Activated CD4-positive, CD25-positive, alpha-beta regulatory T cell treated with anti-CD3 and anti-CD28 coated beads, Interleukin-2, amount 50 U/mL, for 24 hours (primary cell): ENCODE results near the gene SLC50A1.
"Not testable (repeated sequence)": the region's sequence is repeated elsewhere in the genome, so short reads cannot be mapped to it uniquely, and the experiment has no call there.

Source experiments
- ATAC-seq, 2 donors: fragments of 150-1000 bp; cut with Tn5 transposase; one replicate each; pipeline ENCODE4 v1.10.0; 2021; ENCODE audit warnings: mild to moderate bottlenecking in 1 of 2, moderate library complexity in 1 of 2

Gene SLC50A1

DNA sequence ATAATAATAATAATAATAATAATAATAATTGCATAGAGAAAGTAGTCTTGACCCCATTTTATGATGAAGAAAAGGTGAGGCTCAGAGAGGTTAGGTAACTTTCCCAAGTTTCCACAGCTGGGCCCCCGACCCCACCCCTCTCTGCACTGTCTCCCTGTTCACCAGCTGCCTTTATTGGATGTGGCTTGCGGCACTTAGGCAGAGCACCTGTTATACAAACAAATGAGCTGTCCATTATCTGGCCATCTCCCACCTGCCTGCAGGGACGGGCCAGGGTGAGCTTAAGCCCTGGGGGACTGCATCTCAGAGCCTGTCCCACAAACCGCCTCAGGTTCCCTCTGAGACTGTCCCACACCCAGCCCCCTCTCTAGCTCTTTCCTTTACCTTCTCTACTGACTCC, 18.0 kb upstream of the SLC50A1 start:
- no peak for ATAC-seq

DNA sequence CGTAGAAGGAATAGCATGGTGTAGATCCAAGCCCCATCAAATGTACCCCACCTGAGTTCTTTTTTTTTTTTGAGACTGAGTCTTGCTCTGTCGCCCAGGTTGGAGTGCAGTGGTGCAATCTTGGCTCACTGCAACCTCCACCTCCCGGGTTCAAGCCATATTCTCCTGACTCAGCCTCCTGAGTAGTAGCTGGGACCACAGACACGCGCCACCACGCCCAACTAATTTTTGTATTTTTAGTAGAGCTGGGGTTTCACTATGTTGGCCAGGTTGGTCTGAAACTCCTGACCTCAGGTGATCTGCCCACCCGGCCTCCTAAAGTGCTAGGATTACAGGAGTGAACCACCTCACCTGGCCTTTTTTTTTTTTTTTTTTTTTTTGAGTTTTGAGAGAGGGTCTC, 17.6 kb upstream of the SLC50A1 start:
- ATAC-seq, result not testable (repeated sequence)

DNA sequence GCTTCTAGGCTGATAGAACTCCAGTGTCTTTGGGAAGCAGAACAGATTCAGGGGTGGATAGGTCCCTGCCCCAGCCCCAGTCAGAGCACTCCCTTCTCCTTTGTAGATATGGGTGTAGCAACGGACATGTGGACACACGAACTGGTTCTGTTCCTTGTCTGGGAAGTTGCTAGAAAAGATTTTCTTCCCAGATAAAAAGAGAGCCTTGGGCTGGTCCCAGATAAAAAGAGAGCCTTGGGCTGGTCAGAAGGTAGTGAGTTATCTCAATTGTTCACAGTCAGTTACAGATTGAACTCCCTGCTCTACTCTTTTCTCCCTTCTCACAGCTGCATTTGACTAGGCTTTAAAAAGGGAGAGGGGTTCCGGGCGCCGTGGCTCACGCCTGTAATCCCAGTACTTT, 15.4 kb upstream of the SLC50A1 start:
- ATAC-seq, result no peak

DNA sequence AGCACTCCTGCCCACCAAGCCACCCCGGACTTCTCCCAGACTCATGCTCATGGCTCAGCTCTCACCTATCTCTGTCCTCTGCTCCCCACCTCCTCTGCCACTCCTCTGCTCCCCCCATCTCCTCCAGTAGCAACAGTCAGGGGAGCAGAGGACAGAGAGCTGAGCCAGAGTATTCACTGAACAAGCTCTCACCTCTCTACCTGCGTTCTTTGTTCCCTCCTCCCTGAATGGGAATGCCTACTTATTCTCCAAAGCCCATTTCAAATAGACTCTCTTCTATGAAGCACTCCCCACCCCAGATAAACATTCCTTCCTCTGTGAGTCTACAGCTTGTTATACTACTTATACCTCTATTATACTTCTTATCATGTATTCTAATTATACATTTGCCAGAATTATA, 14.4 kb upstream of the SLC50A1 start:
- no peak for ATAC-seq

DNA sequence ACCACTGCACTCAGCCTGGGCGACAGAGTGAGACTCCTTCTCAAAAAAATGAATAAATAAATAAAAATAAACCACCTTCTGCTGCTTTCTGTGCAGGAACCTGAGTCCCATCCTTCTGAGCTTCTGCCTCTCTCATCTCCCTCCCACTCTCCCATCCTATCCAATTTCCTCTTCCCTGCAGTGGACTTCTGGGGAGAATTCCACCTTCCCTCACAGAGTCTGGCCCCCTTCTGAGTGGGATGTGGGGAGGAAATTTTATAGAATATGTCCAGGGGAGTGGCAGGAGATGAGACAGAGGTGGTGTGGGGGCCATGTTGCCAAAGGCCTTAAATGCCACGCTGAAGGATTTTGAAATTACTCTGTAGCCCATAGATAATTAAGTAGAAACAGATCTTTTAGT, 13.3 kb upstream of the SLC50A1 start:
- no peak for ATAC-seq

DNA sequence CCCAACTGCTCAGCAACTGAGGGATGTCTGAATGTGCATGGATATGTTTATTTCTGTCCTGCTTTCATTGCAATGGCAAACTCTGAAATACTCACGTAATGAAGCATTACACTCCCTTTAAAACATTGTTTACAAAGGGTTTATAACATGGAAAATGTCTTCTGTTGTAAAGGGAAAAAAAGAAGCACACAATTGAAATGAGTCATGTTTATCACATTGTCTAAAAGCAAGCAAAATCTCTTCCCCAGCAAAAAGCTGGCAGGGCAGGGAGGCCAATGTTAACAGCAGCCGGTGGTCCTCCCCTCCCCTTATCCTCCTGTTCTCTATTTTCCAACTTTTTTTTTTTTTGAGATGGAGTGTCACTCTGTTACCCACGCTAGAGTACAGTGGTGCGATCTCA, 11.9 kb upstream of the SLC50A1 start:
- no peak for ATAC-seq

DNA sequence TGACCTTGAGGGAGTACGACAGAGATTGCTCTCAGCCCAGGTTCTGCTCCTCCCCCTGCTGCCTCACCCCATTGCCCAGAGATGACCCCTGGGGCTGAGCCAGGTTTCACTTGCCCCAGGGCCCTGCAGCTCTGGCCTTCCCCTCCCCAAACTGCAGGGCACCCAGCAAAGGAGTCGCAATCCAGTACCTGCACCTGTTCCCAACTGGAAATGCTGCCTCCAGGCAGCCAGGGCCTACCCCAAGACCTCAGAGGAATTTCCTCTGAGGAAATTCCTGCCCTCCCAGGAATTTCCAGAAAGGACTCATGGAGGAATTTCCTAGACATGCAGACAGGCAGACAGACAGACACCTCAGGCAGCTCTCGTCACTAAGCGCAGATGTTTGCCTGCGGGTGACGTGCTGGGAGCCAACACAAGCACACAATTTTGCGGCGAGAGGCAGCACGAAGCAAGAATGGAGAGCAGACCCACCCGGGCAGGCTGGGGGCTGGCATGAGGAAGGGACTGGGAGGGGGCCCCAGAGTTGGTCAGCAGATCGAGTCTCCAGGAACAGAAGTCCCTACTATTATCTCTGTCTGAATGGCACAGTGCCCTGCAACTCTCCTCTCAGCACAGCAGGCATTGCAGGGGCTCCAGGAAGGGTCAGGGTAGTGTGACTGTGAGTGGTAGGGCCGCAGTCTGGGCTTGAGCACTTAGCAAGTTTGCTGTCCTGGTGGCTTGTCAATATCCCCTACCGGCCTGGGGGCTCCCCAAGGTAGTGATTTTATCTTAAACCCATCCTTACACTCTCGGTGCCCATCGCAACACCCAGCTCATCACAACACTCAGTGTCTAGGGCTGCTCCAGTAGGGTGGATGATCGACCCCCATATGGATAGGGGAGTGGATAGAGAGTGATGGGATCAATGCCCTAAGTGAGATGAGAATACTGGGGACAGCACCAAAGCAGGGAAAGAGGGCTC, 10.9 kb upstream of the SLC50A1 start:
- no peak for ATAC-seq

DNA sequence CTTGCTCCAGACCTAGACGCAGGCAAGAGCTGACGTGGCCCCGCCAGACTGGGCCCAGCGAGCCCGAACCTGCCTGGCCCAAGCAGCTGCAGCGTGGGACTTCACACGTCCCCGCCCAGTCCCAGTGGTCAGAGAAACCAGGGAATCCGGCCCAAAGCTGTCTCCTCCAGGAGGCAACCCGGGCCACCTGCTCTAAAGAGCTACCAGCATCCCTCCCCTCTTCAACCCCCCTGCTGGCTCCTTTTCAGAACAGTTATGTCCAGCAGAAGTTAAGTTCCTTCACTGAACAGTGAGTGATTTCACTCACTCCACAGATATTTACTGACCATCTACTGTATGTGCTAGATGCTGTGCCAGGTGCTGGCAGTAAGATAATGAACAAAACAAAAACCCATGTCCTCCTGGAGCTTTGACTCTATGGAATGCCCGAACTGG, 10.1 kb upstream of the SLC50A1 start:
- no peak for ATAC-seq

DNA sequence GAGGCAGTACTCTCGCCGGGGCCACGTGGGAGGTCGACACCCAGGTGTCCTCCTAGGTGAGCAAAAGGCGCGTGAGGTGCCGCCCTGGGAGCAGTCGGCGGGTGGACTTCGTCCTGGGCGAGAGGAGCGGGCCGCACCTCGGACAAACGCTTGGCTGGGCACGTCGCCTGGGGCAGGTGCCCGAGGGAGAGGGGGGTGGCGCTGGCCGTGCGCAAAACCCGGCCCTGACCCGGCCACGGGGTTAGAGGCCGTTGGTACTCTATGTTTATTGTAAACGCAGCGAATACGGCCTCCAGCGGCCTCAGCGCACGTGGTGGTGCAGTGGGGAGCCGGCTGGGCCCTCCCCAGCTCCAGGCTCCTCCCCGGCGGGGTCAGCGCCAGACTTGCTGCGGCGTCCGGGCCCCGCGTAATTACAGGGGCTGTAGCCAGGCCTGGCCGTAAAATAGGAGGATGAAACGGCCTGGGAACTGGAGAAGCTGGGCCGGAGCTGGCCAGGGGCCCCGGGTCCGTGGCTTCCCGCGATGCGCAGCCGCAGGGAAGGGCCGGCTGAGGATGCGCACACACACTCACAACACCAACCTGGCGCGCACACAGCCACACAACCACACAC, 9.6 kb upstream of the SLC50A1 start:
- no peak for ATAC-seq

DNA sequence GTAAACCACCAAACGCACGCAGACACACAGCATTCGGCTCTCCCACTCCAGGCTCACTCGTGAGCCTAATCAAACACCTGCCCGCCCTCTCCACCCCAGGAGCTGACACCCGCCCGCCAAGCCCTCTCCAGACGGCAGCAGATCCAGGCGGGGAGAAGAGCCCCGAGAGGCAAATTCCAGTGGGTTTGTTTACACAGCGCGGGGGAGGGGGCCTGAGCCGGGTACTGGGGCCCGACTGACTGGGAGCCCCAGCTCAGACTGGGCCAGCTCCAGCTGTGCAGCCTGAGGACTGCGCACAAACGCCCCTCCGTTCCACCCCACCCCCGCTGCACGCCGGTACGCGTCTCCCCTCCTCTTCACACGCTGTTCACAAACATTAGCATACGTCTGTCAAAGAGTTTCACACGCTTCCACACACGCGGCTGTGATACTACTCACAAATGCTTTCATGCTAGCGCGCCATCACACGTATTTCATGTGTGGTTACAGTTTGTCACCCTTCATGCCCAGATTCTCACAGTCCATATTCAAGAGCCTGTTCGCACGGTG, 9.0 kb upstream of the SLC50A1 start:
- peak; percentile 69 to 70 for ATAC-seq

DNA sequence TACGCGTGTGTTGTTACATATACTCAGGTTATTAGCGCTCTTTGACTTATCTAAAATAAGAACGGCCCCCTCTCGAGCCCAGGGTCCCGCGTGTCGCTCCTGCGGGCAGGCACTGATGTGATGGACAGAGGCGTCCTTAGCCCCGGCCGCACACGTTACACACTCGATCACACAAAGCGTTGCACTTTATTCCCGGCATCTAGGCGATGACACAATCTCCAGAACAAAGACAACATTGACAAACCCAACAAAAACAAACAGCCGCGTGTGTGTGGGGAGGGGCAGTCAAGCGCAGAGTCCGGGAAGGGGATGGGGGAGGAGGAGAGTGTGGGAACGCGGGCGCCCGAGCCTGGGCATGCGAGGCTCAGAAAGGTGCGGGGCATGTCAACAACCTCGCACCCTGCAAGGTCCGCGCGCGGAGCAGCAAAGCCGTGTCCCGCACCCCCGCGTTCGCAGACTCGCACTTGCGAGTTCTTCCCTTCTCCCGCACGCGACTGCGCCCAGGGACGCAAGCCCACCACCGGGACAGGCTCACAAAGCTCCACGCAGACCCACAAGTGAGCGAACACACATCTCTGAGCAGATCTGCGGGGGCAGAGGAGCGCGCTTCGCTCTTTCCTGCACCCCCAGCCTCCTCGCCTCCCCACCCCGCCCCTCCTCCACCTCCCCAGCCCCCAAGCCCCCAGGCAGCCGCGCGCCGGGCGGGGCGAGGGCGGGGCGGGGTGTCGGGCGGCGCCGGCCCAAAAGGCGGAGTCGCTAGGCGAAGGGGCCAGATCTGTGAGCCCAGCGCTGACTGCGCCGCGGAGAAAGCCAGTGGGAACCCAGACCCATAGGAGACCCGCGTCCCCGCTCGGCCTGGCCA, 8.3 kb upstream of the SLC50A1 start, which contains the start of gene EFNA1:
Gene EFNA1, plus strand, starts transcription at position 772 of the 862 bp plus-strand sequence. CDS start 102 bp downstream, outside the sequence.
- ATAC-seq, result peak; percentile 51 to 65

DNA sequence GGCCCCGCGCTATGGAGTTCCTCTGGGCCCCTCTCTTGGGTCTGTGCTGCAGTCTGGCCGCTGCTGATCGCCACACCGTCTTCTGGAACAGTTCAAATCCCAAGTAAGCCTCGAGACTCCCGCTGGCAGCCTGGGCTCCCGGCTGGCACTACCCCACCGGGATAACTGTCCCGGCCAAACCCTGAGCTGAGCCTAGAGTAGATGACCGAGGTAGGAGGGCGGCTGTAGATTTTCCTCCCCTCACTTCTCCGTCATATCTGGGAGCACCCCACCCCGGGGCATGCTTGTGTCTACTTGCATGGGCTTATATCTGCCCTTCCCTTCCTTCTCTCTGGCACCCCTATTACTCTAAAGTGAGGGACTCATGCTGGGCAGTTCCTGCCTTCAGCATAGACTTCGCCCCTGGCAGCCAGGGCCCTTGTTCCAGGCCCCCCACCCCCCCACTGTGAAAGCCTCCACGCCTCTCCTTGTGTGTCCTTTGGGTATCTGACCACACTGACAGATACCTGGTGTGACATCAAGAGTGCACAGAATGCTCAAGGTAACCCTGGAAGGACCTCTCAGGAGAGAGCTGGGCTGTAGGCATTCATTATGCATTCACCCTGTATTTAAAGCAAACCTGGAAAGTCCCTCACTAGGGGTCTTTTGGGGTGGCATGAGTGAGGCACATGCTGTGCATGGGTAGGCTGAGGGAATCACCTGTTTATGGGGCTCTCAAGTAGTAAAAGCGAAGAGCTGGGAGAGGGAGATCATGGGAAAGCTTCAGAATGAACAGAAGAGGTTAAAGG, 7.5 kb upstream of the SLC50A1 start:
- no peak for ATAC-seq

DNA sequence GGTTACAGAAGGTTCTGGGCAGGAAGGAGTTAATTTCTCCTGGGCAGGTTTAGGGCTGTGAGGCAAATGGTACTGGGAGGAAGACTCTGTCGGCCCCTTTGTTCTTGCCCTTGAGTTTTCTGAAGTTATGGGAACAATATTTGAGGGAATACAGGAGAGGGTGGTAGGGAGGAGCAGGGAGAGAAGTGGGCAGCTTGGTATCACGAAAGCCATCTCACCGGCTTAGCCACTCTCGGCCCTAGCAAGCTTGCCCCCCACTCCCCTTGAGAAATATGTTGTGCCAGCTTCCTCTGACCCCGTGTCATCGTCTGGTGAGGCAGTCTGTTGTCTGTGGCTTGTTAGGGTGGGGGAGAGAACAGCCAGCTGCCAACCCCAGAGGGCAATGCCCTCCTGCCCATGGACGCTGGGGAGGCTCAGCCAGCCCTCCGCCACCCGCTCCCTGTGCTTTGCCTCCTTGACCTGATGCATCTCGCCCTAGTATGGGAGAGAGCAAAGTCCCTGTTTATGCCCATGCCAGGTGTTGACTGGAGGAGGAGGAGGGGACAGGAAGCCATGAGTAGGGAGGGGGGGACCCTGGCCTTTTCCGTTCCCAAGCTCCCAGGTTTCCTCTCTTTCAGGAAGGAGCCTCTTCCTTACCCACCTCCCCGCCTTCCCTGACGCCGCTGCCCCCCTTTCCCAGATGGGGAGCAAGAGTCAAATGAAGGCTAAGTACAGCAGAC, 6.7 kb upstream of the SLC50A1 start:
- no peak for ATAC-seq

DNA sequence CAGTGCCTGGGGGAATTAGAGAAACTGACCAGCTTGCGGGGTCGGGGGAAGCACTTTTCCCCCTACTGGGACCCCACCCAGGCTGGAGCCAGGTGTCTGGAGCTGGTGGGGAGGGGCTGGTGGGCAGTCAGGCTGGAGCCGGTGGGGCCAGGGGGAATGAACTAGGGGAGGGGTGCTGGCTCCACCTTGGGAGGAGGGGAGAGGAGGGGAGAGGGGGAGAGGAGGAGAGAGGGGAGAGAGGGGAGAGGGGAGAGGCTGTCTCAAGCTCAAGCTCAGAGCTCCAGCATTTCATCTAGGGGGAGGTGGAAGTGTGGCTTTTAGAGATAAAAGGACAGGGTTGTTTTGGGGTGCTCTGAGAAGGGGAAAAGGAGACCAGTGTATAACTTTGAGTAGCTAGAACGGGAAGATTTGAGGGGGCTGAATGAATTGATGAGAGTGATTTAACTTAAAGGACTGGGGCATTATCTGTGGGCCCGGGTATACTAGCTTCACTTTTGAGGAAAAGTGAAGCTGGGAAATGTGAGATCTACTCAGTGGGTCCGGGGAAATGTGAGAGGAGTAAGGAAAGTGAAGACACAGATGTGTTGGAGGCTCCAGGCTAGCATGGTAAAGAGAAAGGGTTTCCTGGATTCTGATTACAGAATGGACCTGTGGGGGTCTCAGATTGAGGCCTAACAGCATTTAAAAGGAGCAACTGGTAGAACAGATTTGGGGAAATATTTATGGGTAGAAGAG, 5.2 kb upstream of the SLC50A1 start:
- ATAC-seq, result no peak

DNA sequence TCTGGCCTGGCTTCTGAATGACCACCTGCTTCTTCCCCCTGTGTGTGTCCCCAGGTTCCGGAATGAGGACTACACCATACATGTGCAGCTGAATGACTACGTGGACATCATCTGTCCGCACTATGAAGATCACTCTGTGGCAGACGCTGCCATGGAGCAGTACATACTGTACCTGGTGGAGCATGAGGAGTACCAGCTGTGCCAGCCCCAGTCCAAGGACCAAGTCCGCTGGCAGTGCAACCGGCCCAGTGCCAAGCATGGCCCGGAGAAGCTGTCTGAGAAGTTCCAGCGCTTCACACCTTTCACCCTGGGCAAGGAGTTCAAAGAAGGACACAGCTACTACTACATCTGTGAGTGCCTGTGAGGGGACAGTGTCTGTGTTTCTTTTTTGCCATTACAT, 4.4 kb upstream of the SLC50A1 start:
- ATAC-seq, result no peak

DNA sequence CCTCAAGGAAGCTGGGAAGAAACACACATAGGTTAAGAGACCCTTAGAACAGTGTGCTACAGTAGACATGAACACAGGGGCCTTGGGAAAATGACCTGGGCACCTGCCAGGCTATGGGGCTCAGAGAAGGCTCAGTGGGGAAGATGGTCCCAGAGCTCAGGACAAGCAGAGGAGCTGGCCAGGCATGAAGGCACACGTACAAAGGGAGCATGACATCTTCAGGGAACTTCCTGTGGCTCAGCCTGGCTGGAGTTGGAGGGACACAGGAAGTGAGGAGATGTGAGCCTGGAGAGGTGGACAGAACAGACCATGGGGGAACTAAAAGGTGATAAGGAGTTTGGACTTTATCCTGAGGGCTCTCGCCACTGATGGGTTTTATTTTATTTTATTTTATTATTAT, 3.8 kb upstream of the SLC50A1 start:
- no peak for ATAC-seq

DNA sequence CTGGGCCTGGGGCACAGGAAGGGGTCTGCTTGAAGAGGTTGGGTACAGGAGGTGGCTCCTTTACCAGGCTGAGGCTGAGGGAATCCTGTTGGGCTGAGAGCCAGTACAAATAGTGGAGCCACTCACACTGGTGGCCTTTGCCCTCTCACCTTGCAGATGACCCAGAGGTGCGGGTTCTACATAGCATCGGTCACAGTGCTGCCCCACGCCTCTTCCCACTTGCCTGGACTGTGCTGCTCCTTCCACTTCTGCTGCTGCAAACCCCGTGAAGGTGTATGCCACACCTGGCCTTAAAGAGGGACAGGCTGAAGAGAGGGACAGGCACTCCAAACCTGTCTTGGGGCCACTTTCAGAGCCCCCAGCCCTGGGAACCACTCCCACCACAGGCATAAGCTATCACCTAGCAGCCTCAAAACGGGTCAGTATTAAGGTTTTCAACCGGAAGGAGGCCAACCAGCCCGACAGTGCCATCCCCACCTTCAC, 1.8 kb upstream of the SLC50A1 start:
- no peak for ATAC-seq

DNA sequence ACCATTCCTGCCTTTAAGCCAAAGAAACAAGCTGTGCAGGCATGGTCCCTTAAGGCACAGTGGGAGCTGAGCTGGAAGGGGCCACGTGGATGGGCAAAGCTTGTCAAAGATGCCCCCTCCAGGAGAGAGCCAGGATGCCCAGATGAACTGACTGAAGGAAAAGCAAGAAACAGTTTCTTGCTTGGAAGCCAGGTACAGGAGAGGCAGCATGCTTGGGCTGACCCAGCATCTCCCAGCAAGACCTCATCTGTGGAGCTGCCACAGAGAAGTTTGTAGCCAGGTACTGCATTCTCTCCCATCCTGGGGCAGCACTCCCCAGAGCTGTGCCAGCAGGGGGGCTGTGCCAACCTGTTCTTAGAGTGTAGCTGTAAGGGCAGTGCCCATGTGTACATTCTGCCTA, 1.3 kb upstream of the SLC50A1 start:
- ATAC-seq, result no peak

DNA sequence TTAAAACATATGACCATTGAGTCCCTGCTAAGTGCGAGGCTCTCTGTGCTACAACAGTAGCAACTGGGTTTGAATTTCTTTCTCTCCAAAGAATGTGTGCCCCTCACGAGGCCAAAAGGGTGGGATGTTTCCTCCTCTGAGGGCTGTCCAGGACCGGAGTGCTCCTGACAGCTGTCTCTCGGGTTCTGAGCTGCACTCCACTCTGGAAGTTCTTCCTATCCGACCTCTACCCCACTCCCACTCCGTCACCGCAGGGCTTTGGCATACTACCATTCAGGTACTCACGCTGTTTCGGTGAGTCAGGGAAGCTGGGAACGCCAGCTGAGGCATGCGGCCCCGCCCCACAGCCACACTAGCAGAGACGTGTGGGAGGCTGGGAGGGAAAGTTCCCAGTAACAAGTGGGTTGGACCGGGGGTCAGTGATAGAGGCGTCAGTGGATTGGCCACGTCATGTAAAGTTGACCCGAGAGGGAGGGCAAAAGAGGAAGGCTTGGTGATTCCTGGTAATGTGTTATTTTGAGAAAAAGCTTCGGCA, 705 bp upstream of the SLC50A1 start:
- peak; percentile 39 to 44 for ATAC-seq

DNA sequence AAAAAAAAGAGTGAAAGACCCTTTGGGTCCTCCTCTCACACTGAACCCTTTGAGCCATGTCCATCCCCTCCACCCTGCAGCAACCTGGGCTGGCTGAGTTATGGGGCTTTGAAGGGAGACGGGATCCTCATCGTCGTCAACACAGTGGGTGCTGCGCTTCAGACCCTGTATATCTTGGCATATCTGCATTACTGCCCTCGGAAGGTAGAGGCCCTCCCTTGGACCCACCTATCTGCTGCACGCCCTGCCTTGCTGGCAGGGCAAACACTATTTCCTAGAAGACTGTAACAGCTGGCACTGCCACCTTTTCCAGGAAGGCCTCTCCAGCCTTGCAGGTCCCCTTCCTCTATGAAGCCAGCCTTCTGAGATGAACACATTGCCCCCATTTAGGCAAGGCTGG, 1.1 kb downstream of the SLC50A1 start:
- ATAC-seq, result no peak
